ENCODE data around the gene HNMT.
"Not testable (repeated sequence)": the region's sequence is repeated elsewhere in the genome, so short reads cannot be mapped to it uniquely, and the experiment has no call there.

GRCh38 chr2:137993715-137994476 lies 29.6 kb downstream of the HNMT start:
- not testable (repeated sequence) for TF ChIP-seq CTCF (IDR thresholded peaks at IDR 0.05); EZH2 (IDR thresholded peaks at IDR 0.05; ENCODE audit: borderline replicate concordance, insufficient read depth, low read depth, low read length, poor library complexity, severe bottlenecking)

All from B cell (primary cell).